Stimulated activated CD4-positive, alpha-beta T cell treated with anti-CD3 and anti-CD28 coated beads, Interleukin-2, amount 100 ng/mL, for 48 hours (primary cell): ENCODE measurements around the gene CCN5.
"Not testable (repeated sequence)": the region's sequence is repeated elsewhere in the genome, so short reads cannot be mapped to it uniquely, and the experiment has no call there.

Experiments used
- DNase-seq, 2 donors: peaks; one replicate each; pipeline ENCODE4 v3.0.0-alpha.2; 2020

The CCN5 gene

GRCh38 chr20:44695295-44695673, 19.9 kb upstream of the CCN5 start:
- no peak for DNase-seq

DNA sequence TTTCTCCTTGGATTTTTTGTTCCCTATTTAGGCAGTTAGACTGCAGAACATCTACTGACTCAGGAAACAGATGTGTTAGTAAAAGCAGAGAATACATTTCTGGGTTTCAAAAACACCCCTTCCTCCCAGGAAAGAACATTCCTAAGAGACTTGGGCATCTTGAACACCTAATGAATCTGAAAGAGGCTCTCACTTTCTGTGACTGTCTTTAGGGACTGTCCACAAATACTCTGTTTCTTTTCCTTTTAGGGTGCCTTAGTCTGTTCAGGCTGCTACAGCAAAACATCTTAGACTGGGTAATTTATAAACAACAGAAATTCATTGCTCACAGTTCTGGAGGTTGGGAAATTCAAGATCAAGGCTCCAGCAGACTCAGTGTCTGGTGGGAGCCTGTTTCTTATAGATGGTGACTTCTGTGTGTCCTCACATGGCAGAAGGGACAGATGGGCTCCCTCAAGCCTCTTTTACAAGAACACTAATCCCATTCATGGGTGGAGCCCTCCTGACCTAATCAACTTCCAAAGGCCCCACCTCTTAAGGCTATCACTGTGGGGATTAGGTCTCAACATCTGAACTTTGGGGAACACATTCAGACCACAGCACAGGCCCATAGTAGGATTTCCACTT, 19.4 kb upstream of the CCN5 start:
- DNase-seq, result no peak

DNA sequence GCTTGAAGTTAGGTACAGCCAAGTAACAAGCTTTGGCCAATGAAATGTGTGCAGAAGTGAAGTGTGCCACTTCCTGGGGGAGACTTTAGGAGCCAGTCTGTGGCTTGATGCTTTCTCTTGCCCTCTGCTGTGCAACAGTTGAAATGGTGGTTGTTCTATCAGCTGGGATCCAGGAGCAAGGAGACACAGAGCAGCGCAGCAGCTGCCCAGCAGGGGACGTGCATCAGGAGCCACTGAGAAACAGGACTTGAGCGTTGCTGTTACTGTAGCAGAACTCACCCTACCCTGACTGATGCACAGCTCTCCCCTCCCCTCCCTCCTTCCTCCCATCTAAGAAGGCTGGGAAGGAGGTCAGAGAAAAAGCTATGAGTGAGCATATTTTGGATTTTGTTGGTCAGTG, 18.9 kb upstream of the CCN5 start:
- DNase-seq, result no peak

GRCh38 chr20:44697041-44697440, 18.1 kb upstream of the CCN5 start:
- not testable (repeated sequence) for DNase-seq

DNA sequence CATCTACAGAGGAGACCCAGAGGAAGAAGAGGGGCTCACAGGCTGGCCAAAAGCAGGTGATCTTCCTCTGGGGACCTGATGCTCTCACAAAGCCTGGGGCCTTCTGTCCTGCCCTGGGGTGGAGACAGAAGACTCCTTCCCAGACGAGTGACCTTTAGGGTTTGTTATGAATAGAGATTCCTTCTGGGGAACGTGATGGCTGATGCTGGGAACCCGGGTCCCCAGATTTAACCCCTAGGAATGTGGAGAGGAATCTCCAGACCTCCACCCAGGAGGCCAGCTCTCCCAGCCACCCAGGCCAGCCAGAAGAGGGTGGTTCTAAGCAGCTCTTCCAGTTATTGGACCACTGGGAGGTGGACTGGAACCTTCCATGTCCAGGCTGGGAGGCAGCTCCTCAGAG, 16.8 kb upstream of the CCN5 start:
- DNase-seq, result no peak

GRCh38 chr20:44700306-44700705, 14.9 kb upstream of the CCN5 start:
- DNase-seq, result no peak

DNA sequence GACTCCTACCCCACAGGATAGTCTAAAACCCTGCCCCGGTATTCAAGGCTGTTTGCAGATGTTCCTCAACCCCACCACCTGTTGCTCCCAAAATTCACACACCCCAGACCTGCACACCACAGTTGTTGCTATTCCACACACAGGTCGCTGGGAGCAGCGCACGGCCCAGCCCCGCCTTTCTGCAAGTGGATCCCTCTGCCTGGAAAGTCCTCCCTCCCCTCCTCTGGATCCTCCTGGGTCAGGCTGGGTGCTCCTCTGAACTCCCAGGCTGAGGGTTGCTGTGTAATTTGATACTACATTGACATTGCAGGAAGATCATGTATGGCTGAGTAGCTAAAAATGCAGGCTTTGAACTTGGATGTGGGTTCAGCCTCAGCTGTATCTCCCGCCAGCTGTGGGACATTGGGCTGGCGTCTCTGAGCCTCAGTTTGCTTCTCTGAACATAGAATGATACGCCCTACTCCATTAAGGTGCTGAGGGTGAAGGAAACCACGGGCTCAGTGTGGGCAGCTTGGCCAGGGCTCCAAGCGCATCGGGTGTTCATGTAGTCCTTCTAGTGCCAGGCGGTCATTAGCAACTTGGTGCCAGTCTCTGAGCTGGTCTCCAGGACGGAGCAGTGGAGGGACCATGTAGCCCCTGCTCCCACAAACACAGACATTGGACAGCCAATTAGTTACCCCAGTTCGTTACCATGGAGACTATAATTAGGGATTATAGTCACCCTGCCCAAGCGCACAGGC, 13.9 kb upstream of the CCN5 start:
- no peak for DNase-seq

DNA sequence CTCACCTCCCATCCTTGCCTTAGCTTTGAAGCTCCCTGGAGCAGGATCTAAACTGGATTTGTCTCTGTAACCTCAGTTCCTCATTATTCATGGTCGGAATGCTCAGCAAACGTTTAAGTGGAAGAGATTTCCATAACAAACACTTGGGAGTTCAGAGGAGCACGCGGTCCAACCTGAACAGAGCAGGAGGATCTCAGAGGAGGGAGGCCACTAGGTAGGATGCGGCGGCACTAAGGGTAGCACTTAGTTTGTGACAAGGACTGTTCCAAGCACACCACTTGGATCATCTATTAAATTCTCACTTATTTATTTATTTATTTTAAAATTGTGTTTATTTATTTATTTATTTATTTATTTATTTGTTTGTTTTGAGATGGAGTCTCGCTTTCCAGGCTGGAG, 13.3 kb upstream of the CCN5 start:
- DNase-seq, result no peak

DNA sequence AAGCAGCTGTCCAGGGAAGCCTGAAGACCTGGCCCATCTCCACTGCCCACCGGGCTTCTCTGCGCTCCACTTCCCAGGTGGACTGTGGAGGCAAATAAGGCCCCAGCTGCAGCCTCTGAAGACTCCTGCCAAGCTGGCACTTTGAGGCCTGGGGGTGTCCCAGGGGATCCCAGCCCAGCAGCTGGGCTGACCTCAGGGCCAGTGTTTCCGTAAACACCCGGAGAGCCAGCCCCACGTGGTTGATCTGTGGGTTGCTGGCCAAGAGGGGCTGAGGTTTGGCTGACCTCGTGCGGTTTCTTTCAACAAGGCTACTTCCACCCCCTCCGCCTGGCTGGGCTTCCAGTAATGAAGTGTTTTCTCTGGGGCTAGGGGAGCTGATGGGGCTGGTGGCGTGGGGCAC, 12.4 kb upstream of the CCN5 start:
- DNase-seq, result no peak

- no peak for DNase-seq
These were observed 11.8 kb upstream of the CCN5 start for GRCh38 chr20:44703183-44703925.

- no peak for DNase-seq
These were observed 11.1 kb upstream of the CCN5 start for GRCh38 chr20:44703956-44704488.

DNA sequence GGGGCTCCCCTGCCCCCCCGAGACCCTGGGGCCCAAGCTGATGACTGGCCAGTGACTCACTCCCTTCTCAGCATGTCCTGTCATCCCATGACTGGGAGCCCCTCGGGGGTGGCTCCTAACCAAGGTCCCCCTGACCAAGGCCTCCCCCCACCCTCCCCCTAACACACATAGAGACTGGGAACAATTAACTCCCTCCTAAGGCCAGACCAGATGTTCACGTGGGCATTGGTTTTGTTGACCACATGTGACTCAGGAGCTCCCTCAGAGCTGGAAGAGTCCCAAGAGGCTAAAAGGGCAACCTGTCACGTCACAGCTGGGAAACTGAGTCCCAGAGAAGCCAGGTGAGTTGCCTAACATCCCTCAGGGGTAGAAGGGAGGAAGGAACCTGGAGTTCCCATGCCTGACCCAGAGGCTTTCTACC, 10.6 kb upstream of the CCN5 start:
- no peak for DNase-seq

DNA sequence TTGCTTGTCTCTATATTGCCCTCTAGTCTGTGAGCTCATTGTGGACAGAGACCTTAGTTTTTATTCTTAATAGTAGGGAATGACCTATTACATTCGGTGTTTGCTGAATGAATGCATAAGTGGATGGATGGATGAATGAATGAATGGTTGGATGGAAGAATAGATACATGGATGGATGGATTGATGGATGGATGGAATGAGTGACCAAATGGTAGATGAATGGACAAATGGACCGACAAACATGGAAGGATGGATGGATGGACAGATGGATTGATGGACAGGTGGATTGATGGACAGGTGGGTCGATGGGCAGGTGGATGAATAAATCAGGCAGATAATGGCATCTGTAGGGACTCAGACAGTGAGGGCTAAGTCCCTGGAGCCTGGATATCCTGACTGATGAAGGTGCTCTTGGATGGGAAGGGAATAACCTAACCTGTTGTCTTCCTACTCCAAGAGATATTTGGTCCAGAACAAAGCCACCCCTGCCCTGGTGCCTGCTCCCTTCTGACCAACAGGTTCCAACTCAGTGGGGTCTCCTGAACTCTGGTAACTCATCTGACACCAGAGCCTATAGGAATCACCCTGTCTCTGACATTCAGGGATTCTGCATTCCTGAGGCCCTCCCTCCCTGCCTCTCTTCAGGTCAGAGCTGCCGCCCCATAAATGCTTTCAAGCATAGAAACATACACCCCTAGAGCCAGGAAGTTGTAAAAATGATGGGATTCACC, 9.6 kb upstream of the CCN5 start:
- DNase-seq, result no peak

DNA sequence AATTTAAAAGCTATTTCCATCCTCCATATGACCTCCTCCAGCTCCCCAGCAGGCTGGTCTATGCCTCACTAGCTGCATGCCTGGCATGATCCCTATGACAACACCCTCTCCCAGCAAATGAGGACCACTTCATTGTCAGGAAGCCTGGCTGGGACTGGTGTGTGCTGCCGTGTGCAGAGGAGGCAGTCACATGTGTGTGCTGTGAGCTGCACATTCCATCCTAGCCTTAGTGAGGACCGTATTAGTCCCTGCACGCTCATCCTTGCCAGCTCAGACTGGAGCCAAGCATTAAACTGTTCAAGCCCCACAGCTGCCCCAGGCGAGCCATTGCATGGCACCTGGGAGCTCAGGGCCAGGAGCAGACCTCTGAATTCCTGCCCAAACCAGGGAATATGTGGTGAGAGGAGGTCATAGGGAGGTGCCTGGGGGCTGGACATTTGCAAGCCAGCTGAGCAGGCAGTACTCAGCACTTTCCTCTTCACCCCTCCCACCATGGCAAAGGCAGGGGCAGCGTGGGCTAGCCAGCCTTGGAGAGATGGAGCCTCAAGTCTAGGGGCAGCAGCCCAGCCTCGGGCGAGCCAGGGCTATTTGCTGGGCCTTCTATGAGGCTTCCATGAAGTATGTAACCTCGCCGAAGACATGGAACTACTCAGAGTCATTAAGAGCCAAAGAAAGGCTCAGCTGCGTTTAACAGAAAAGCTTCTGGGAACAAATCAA, 8.7 kb upstream of the CCN5 start:
- DNase-seq, result no peak

DNA sequence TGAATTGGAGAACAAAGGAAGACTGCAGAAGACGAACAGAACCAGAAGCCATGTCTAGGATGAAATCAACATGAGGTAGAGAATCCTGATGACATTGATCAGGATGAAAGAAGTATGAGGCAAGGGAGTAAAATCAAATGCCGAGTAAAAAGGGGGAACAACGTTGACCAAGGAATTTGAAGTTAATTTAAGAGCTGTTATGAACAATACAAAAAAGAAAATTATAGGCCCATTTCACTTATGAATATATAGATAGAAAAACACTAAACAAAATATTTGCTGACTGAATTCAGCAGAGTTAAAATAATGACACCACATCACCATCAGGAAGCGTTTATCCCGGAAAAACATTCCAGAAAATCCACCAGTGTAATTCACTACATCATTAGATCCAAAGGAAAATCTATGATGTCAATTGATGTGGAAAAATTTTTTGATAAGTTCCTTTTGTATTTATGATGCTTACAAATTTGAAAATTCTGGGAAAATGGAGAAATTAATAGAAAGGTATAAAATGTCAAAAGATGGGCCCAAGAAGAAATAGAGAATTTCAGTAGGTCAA, 8.1 kb upstream of the CCN5 start:
- DNase-seq, result no peak

GRCh38 chr20:44709380-44709779, 5.8 kb upstream of the CCN5 start:
- no peak for DNase-seq

DNA sequence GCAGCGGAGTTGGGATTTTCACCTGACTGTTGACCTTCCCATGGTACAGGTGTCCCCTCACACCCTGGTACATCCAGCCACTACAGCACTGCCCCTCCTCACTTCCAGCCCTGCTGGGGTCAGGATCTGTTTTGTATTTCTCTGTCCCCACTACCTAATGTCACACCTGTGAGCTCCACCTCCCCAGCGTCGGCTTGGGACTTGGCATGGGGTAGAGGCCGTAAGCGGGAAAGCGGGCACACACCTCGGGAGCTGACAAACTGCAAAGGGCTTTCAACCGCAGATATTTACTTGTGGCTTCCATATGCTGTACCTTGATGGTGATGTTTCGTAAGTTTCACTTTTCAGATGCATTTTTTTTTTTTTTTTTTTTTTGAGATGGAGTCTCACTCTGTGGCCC, 5.4 kb upstream of the CCN5 start:
- no peak for DNase-seq

DNA sequence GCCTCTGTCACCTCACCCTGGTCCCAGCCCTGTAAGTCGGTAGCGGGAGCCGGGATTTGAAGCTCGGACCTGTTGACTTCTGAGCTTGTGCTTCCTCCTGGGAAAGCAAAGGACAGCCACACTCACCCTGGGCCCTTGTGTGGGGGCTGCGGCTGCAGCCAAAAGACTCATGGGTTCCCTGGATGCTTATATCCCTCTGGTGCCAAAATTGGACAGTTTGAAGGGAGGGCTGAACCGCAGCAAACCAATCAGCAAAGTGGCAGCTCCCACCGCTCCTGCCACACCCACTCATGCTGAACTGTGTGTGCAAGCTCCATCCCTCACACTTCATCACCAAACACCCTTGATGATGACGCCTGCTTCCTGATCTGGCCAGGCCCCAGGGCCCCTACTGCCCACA, 3.9 kb upstream of the CCN5 start:
- no peak for DNase-seq

DNA sequence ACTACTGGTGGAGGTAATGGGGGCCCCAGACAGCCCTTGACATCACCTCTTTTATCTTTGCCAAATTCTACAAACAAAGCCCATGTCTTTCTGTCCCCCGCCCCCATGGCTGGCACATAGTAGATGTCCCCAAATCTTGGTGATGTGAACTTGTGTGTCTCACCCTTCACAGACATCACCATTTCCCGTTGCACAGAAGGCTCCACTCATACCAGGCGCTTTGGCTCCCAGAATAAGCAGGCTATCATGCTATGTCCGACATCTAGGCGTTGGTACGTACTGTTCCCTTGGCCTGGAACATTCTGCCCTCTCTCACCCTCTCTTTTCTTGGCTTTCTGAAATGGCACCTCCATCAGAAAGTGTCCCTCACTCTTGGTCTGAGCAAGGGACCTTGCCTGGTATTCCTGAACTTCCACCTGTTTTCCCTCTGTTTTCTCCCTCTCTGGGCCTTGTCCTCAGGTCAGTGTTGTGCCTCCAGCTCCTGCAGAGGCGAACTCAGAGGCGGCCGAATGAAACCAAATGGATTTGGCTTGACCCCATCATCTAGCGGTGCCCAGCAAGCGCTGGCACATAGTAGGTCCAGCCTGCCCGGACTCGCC, 968 bp upstream of the CCN5 start:
- no peak for DNase-seq

DNA sequence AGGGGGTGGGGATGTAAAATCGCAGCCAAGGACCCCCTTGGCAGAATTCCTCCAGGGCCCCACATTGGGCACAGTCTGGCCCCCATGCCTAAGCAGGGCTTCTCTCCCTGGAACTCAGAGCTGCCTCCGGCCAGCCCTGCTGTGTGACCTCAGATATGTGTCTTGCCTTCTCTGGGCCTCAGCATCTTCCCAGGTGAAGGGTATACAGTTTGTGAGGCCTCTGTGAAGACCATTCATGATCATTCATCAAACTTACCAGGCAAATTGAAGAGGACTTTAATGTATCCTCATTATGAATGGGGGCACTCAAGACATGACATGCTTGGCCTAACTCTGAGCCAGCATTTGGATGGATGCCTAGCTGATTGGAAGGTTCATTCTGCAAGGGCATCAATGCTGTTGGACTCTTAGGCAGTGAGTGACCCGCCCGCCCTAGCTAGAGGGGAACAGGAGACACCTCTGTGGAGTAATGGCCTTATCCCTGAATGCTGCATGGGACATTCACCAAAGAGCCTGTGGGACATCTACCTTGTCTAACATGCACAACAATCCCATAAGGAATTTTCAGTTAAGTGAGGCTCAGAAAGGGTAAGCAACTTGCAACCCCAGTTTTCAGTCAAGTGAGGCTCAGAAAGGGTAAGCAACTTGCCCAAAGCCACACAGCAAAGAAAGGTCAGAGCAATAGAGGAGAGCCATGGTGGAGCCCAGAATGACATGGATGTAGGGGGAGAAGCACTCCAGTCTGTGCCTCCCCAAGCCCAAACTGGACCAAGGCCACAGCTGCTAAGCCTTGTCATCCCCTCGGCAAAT, 535 bp downstream of the CCN5 start:
- DNase-seq, result no peak
